DND-41 (cell line): ENCODE data around the gene FBN3.

Source experiments
- CTCF ChIP-seq: IDR thresholded peaks from 2 replicates; pipeline ENCODE4 v1.5.1; 2012; ENCODE audit warnings: borderline replicate concordance, low read length, moderate library complexity, mild to moderate bottlenecking; ENCODE audit not compliant: poor library complexity, severe bottlenecking; ENCODE audit errors: extremely low read depth
- EZH2 ChIP-seq: IDR thresholded peaks from 3 replicates; pipeline ENCODE4 v1.6.1; 2012; ENCODE audit warnings: borderline replicate concordance, low read depth, mild to moderate bottlenecking, moderate library complexity, low read length, inconsistent platforms; ENCODE audit not compliant: severe bottlenecking

GRCh38 chr19:8135946-8136618 is 13.3 kb downstream of the FBN3 start:
- no peak for TF ChIP-seq CTCF
- TF ChIP-seq EZH2: no peak
